Measurements from ENCODE around the gene ACOT6. TPM values are rescaled to one million over a fixed set of nuclear protein-coding genes. Genes with fewer than 3 reads are reported as not detected.
"Not testable (repeated sequence)": the region's sequence is repeated elsewhere in the genome, so short reads cannot be mapped to it uniquely, and the experiment has no call there.

The ACOT6 gene
- total RNA-seq, 1 experiment from 2014 or later = not detected

GRCh38 chr14:73627151-73627558 is 14.8 kb downstream of the ACOT6 start:
- H2AFZ ChIP-seq (ENCODE audit: low read length) = no peak overlapping the region
- no peaks in the 10 kb centered on the region for H3K9me3 ChIP-seq (ENCODE audit: low read length)
- H3K4me2 ChIP-seq (ENCODE audit: low read depth, low read length, poor library complexity, severe bottlenecking) = no peak overlapping the region
- H3K27ac ChIP-seq (ENCODE audit: low read length) = no peak overlapping the region
- no peaks in the 10 kb centered on the region for H3K27me3 ChIP-seq (ENCODE audit: low read length)
- no peaks in the 10 kb centered on the region for H3K36me3 ChIP-seq (ENCODE audit: insufficient read depth, low read length)
- no peaks in the 10 kb centered on the region for H3K79me2 ChIP-seq (ENCODE audit: low read length)
- H3K4me1 ChIP-seq (ENCODE audit: low read length) = no peaks in the 10 kb centered on the region
- DNase-seq = no peak
- no peaks in the 10 kb centered on the region for H4K20me1 ChIP-seq (ENCODE audit: insufficient read depth, low read depth, low read length)
- no peak overlapping the region for H3K9ac ChIP-seq (ENCODE audit: low read length)
- H3K9me2 ChIP-seq (replicated peaks; ENCODE audit: insufficient read depth, low read length) = no peaks in the 10 kb centered on the region
- H3K4me3 ChIP-seq (ENCODE audit: low read length) = no peak overlapping the region

GRCh38 chr14:73630009-73630780 is 17.9 kb downstream of the ACOT6 start:
- H3K27ac ChIP-seq (ENCODE audit: low read length) = no peak overlapping the region
- no peak overlapping the region for H3K4me3 ChIP-seq (ENCODE audit: low read length)
- H4K20me1 ChIP-seq (ENCODE audit: insufficient read depth, low read depth, low read length) = no peaks in the 10 kb centered on the region
- H2AFZ ChIP-seq (ENCODE audit: low read length) = no peak overlapping the region
- H3K36me3 ChIP-seq (ENCODE audit: insufficient read depth, low read length) = no peaks in the 10 kb centered on the region
- no peaks in the 10 kb centered on the region for H3K79me2 ChIP-seq (ENCODE audit: low read length)
- H3K9me2 ChIP-seq (replicated peaks; ENCODE audit: insufficient read depth, low read length) = no peaks in the 10 kb centered on the region
- H3K4me2 ChIP-seq (ENCODE audit: low read depth, low read length, poor library complexity, severe bottlenecking) = no peak overlapping the region
- DNase-seq = no peak
- no peaks in the 10 kb centered on the region for H3K9me3 ChIP-seq (ENCODE audit: low read length)
- H3K27me3 ChIP-seq (ENCODE audit: low read length) = no peaks in the 10 kb centered on the region
- H3K4me1 ChIP-seq (ENCODE audit: low read length) = no peaks in the 10 kb centered on the region
- no peak overlapping the region for H3K9ac ChIP-seq (ENCODE audit: low read length)

GRCh38 chr14:73633116-73634010 is 21.0 kb downstream of the ACOT6 start:
- H3K27me3 ChIP-seq (ENCODE audit: low read length) = no peaks in the 10 kb centered on the region
- H3K27ac ChIP-seq (ENCODE audit: low read length) = no peak overlapping the region

GRCh38 chr14:73634011-73634833 is 21.9 kb downstream of the ACOT6 start:
- H3K4me3 ChIP-seq (ENCODE audit: low read length) = no peak overlapping the region
- H3K9me3 ChIP-seq (ENCODE audit: low read length) = no peaks in the 10 kb centered on the region
- no peak overlapping the region for H3K9ac ChIP-seq (ENCODE audit: low read length)
- no peak for DNase-seq
- H3K27ac ChIP-seq (ENCODE audit: low read length) = no peak overlapping the region
- no peaks in the 10 kb centered on the region for H3K79me2 ChIP-seq (ENCODE audit: low read length)
- H3K9me2 ChIP-seq (replicated peaks; ENCODE audit: insufficient read depth, low read length) = no peaks in the 10 kb centered on the region
- H3K4me2 ChIP-seq (ENCODE audit: low read depth, low read length, poor library complexity, severe bottlenecking) = no peak overlapping the region
- H3K27me3 ChIP-seq (ENCODE audit: low read length) = no peaks in the 10 kb centered on the region
- H4K20me1 ChIP-seq (ENCODE audit: insufficient read depth, low read depth, low read length) = no peaks in the 10 kb centered on the region
- H3K4me1 ChIP-seq (ENCODE audit: low read length) = no peaks in the 10 kb centered on the region
- no peaks in the 10 kb centered on the region for H3K36me3 ChIP-seq (ENCODE audit: insufficient read depth, low read length)
- no peak overlapping the region for H2AFZ ChIP-seq (ENCODE audit: low read length)

More at GRCh38 chr14:73633116-73634010, 21.0 kb downstream of the ACOT6 start:
- H3K4me2 ChIP-seq (ENCODE audit: low read depth, low read length, poor library complexity, severe bottlenecking) = no peak overlapping the region
- no peaks in the 10 kb centered on the region for H3K9me3 ChIP-seq (ENCODE audit: low read length)
- DNase-seq = peak; percentile 72
- no peaks in the 10 kb centered on the region for H3K79me2 ChIP-seq (ENCODE audit: low read length)
- H3K36me3 ChIP-seq (ENCODE audit: insufficient read depth, low read length) = no peaks in the 10 kb centered on the region
- no peak overlapping the region for H2AFZ ChIP-seq (ENCODE audit: low read length)
- no peaks in the 10 kb centered on the region for H3K9me2 ChIP-seq (replicated peaks; ENCODE audit: insufficient read depth, low read length)
- H3K9ac ChIP-seq (ENCODE audit: low read length) = no peak overlapping the region
- no peak overlapping the region for H3K4me3 ChIP-seq (ENCODE audit: low read length)
- no peaks in the 10 kb centered on the region for H3K4me1 ChIP-seq (ENCODE audit: low read length)
- no peaks in the 10 kb centered on the region for H4K20me1 ChIP-seq (ENCODE audit: insufficient read depth, low read depth, low read length)

GRCh38 chr14:73636355-73636754 is 24.0 kb downstream of the ACOT6 start:
- H3K4me3 ChIP-seq (ENCODE audit: low read length); H4K20me1 ChIP-seq (ENCODE audit: insufficient read depth, low read depth, low read length); H3K9me2 ChIP-seq (replicated peaks; ENCODE audit: insufficient read depth, low read length); DNase-seq; H3K27me3 ChIP-seq (ENCODE audit: low read length); H3K79me2 ChIP-seq (ENCODE audit: low read length); H3K27ac ChIP-seq (ENCODE audit: low read length); H3K9ac ChIP-seq (ENCODE audit: low read length); H3K4me1 ChIP-seq (ENCODE audit: low read length); H3K36me3 ChIP-seq (ENCODE audit: insufficient read depth, low read length); H3K4me2 ChIP-seq (ENCODE audit: low read depth, low read length, poor library complexity, severe bottlenecking); H3K9me3 ChIP-seq (ENCODE audit: low read length); H2AFZ ChIP-seq (ENCODE audit: low read length): not testable (repeated sequence)

- Histone ChIP-seq H3K4me2 (ENCODE audit: low read depth, low read length, poor library complexity, severe bottlenecking) (no peak overlapping the region), H3K9me2 (replicated peaks; ENCODE audit: insufficient read depth, low read length) (no peaks in the 10 kb centered on the region), H3K79me2 (ENCODE audit: low read length) (no peaks in the 10 kb centered on the region), H3K9me3 (ENCODE audit: low read length) (no peaks in the 10 kb centered on the region), H3K4me1 (ENCODE audit: low read length) (no peaks in the 10 kb centered on the region), H3K9ac (ENCODE audit: low read length) (no peak overlapping the region), H4K20me1 (ENCODE audit: insufficient read depth, low read depth, low read length) (no peaks in the 10 kb centered on the region), H3K27ac (ENCODE audit: low read length) (no peak overlapping the region), H2AFZ (ENCODE audit: low read length) (no peak overlapping the region), H3K4me3 (ENCODE audit: low read length) (no peak overlapping the region), H3K27me3 (ENCODE audit: low read length) (no peaks in the 10 kb centered on the region), H3K36me3 (ENCODE audit: insufficient read depth, low read length) (no peaks in the 10 kb centered on the region)
- no peak for DNase-seq
These were observed 25.5 kb downstream of the ACOT6 start for GRCh38 chr14:73637830-73638229.

- Histone ChIP-seq H3K79me2 (ENCODE audit: low read length) (peaks cover 10% of the 10 kb centered on the region), H3K9me3 (ENCODE audit: low read length) (no peaks in the 10 kb centered on the region), H3K27ac (ENCODE audit: low read length) (no peak overlapping the region), H3K4me2 (ENCODE audit: low read depth, low read length, poor library complexity, severe bottlenecking) (no peak overlapping the region), H3K36me3 (ENCODE audit: insufficient read depth, low read length) (no peaks in the 10 kb centered on the region), H3K4me1 (ENCODE audit: low read length) (peaks cover 13% of the 10 kb centered on the region), H2AFZ (ENCODE audit: low read length) (no peak overlapping the region), H3K9me2 (replicated peaks; ENCODE audit: insufficient read depth, low read length) (no peaks in the 10 kb centered on the region), H3K4me3 (ENCODE audit: low read length) (no peak overlapping the region), H3K27me3 (ENCODE audit: low read length) (no peaks in the 10 kb centered on the region), H4K20me1 (ENCODE audit: insufficient read depth, low read depth, low read length) (no peaks in the 10 kb centered on the region), H3K9ac (ENCODE audit: low read length) (no peak overlapping the region)
- no peak for DNase-seq
These were observed 28.6 kb downstream of the ACOT6 start for GRCh38 chr14:73640796-73641365.

Measured in Karpas-422 (cell line).